ENCODE results near the gene SFXN5.

The SFXN5 gene

GRCh38 chr2:72955228-72956049 lies 116.1 kb downstream of the SFXN5 start:
- no peak for DNase-seq (ENCODE audit: low read depth)

GRCh38 chr2:72954376-72955227 lies 116.9 kb downstream of the SFXN5 start:
- no peak for DNase-seq (ENCODE audit: low read depth)

GRCh38 chr2:72953976-72954375 lies 117.5 kb downstream of the SFXN5 start:
- DNase-seq (ENCODE audit: low read depth), result no peak

- no peak for DNase-seq (ENCODE audit: low read depth)
Observed at GRCh38 chr2:72953528-72953927, 118.0 kb downstream of the SFXN5 start.

- DNase-seq (ENCODE audit: low read depth), result no peak
Observed at GRCh38 chr2:72952961-72953360, 118.6 kb downstream of the SFXN5 start.

DNA sequence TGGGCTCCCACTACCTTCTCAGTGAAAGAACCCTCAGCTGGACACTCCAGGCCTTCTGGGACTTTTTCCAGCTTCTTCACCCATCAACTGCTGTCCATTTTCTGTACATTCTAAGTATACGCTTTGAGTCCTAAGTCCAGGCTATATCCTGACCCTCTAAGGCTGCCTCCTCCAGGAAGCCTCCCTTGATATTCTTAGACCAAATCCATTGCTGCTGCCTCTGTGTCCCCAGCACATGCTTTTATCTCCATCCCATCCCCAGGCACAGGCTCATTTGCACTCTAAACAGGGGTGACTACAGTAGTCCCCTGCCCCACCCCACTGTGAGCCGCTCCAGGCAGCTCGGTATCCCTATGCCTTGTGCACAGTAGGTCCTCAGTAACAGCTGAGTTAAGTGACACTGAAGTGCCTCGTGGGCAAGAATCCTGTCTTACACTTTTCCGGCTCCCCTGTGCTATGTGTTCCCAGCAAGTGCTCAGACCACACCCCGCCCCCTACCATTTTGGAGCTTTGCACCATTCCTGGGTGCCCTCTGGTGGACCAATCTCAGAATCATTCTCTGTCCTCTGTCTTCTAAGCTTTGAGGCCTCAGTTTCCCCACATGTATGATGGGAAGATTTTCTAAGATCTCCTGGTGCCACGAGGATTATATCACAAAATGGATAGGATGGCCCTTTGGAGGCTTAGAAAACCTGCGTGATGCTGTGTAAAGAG lies 119.2 kb downstream of the SFXN5 start:
- DNase-seq (ENCODE audit: low read depth), result no peak

GRCh38 chr2:72951303-72952095 lies 120.0 kb downstream of the SFXN5 start:
- DNase-seq (ENCODE audit: low read depth), result no peak

- DNase-seq (ENCODE audit: low read depth), result no peak
Observed at GRCh38 chr2:72950558-72951255, 120.8 kb downstream of the SFXN5 start.

GRCh38 chr2:72949642-72950041 lies 121.9 kb downstream of the SFXN5 start:
- DNase-seq (ENCODE audit: low read depth), result no peak

DNA sequence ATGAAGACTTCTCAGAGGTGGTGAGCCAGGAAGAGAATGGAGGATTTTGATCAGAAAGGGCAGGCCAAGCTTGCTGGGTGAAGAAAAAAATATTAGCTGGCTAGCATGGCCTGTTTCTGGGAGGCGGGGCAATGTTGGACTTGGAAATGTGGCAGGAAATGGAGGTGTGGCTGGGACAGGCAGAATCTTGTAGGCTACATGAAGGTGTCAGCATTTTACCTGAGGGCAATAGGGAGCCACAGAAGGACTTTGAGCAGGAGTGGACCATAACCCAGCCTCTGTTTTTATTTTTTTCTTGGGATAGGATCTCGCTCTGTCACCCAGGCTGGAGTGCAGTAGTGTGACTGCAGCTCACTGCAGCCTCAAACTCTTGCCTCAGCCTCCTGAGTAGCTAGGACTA lies 122.5 kb downstream of the SFXN5 start:
- no peak for DNase-seq (ENCODE audit: low read depth)

GRCh38 chr2:72947952-72948830 lies 123.3 kb downstream of the SFXN5 start:
- no peak for DNase-seq (ENCODE audit: low read depth)

DNA sequence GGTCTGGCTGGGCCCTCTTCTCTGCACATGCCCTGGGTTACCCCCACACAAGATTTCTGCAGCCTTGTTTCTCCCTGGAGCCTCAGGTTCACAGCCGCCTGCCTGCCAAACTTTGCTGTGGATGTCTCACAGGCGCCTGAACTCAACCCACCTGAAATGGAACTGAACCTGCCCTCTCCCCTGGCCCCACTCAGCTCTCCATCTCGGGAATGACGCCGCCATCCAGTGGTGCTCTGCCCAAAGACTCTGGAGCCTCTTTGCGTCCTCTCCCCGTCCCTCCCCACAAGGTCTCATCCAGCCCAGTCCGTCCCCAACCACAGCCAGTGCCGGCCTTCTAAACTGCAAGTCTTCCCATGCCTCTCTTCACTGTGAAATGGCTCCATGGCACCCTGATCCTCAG lies 125.0 kb downstream of the SFXN5 start:
- no peak for DNase-seq (ENCODE audit: low read depth)

DNA sequence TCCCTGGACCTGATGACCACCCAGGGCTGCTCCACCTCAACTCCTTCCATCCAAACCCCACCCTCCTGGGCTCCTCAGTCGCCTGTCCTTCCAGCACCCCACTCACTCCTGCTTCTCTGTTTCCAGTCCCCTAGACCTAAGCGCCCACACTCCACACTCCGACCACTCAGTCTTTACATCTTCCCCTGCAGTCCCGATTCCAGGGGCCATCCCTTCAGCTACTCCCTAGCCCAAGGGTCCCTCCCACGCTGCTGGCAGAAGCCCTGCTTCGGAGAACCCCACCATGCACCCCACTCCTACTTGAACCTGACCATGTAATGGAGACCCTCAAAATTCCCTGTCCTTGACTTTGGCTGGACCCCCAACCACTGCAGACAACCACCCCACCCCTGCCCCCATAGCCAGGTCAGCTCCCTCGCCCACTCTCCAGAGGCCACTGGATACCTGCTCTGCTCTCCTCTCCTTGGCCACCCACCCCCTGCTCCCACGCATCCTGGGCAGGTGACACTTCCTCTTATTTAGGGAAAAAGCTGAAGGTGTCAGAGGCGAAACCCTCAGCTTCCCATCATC lies 126.0 kb downstream of the SFXN5 start:
- no peak for DNase-seq (ENCODE audit: low read depth)

- no peak for DNase-seq (ENCODE audit: low read depth)
Observed at GRCh38 chr2:72944804-72945449, 126.6 kb downstream of the SFXN5 start.

DNA sequence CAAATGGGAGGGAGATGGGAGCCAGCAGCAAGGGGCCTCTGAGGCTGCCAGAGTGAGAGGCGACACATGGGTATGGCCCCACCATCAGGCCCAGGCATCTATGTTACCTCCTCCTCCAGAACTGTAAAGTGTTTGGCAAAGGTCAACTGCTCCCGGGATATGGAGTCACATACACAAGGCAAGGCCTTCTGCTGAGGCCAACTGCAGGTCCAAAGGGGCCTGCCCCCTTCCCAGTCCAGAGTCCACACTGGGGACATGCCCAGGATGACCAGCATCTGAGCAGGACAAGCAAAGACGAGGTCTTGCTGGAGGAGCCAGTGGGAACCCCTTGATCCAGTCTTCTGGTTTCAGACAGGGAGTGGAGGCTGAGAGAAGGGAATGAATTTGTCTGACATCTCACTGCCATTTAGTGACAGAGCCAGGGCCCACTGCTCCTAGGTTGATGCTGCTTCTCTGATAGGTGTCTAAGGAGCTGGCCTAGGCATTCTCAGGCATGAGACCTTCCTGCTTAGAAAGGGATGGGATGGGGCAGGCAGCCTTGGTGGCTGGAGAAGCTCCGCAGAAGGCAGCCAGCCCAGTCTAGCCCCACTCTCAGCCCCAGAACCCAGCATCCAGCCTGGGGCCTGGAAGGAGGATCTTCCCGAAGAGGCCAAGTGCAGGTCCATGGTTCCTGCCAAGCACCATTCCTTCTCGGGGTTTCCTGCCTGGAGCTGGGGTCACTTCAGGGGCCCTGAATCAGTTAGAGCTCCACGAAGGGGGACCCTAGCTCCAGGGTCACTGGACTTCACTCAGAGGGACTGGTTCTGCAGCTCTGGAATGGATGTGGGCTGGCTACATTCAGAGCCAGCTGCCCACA lies 127.7 kb downstream of the SFXN5 start:
- DNase-seq (ENCODE audit: low read depth), result no peak

- no peak for DNase-seq (ENCODE audit: low read depth)
Observed at GRCh38 chr2:72942881-72943418, 128.6 kb downstream of the SFXN5 start.

DNA sequence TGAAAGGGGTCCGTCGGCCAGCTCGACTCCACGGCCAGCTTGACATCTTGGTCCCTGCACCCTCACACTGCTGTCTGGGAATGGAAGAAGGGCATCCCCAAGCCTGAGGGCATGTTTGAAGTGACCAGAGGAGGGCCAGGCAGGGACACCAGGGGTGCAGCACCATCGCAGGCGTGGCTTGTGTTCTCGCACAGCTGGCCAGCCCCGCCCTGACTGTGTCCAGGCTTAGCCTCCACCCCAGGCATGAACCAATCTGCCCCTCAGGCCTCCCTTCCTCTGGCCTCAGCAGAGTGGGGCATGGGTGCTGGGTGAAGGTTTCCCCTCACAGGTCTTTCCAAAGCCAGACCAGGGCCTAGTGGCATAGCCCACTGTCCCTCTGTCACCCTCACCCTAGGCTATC lies 129.2 kb downstream of the SFXN5 start:
- no peak for DNase-seq (ENCODE audit: low read depth)

DNA sequence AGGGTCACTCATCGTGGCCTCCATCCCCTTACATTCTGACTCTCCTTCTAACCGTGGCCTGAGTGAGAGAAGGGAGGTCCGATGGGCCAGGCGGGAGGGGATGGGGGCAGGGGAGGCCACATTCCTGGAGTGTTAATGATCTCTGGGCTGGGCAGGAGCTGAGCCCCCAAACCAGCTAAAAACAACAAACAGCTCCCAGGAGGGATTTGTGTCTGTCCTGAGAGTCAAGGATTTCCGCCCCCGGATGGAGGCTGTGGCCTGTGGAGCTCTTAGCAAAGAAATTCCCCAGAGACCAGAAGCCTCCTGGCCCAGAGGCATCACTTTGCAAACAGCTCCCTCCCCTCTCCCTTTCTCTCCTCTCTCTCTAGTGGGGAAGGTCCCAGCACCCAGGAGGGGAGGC lies 130.7 kb downstream of the SFXN5 start:
- no peak for DNase-seq (ENCODE audit: low read depth)

Data from activated gamma-delta T cell treated with anti-CD3 and anti-CD28 coated beads, Interleukin-2, amount 50 U/mL, for 16 hours (primary cell).